Memory B cell (primary cell): ENCODE data around the gene DIP2C.
"Not testable (repeated sequence)": the region's sequence is repeated elsewhere in the genome, so short reads cannot be mapped to it uniquely, and the experiment has no call there.

ENCODE experiments used
- ATAC-seq: fragments of 150-1000 bp; cut with Tn5 transposase; 2 replicates; pipeline ENCODE4 v1.10.0; 2021; ENCODE audit warnings: low read depth, mild to moderate bottlenecking, moderate library complexity
- DNase-seq, 2 donors: peaks; one replicate each; pipeline ENCODE4 v3.0.0; 2022; ENCODE audit warnings: low spot score in 2 of 2
- H3K27ac Mint-ChIP-seq: one replicate; pipeline ENCODE4 v1.8.0; 2022; ENCODE audit warnings: mild to moderate bottlenecking, moderate library complexity, mixed read lengths
- H3K27me3 Mint-ChIP-seq: one replicate; pipeline ENCODE4 v1.8.0; 2022; ENCODE audit warnings: mixed read lengths
- H3K36me3 Mint-ChIP-seq: one replicate; pipeline ENCODE4 v1.8.0; 2022; ENCODE audit warnings: mild to moderate bottlenecking, mixed read lengths
- H3K4me1 Mint-ChIP-seq: one replicate; pipeline ENCODE4 v1.8.0; 2022; ENCODE audit warnings: mixed read lengths
- H3K4me3 Mint-ChIP-seq: one replicate; pipeline ENCODE4 v1.8.0; 2022; ENCODE audit warnings: mild to moderate bottlenecking, moderate library complexity, mixed read lengths
- H3K9me3 Mint-ChIP-seq: one replicate; pipeline ENCODE4 v1.8.0; 2022; ENCODE audit warnings: mixed read lengths

The DIP2C gene

DNA sequence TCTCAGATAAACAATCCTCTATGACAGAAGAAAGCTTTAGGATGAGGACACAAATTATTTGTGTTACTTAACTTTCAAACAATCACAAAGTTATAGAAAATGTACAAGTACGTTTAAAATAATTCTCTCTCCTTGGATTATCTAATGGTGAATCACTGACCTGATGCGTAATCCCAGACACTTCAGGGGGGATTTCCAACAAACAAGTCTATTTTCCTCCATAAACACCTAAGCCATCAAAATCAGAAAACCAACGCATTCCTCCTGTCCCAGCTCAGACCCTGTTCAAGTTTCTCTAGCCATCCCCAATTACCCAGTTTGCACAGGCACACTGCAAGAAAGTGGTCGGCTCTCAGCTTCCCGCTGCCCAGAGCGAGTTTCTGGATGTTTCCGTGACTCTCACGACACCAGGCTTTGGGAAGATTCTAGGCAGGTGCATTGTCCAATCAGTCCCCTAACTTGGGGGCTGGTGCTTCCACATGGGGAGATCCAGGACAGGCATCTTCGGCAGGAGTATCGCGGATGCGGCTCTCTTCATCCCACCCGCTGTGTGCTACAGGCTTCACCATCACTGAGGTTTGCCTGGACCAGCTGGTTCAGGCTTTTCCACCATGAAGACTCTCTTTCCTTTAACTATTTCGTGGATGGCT lies 354.2 kb downstream of the DIP2C start:
- peaks cover 31% of the 10 kb centered on the region for H3K4me1 Mint-ChIP-seq
- no peaks in the 10 kb centered on the region for H3K36me3 Mint-ChIP-seq
- H3K9me3 Mint-ChIP-seq: no peaks in the 10 kb centered on the region
- H3K27me3 Mint-ChIP-seq: no peaks in the 10 kb centered on the region
- DNase-seq: no peak
- H3K4me3 Mint-ChIP-seq: no peak overlapping the region
- ATAC-seq: no peak
- no peak overlapping the region for H3K27ac Mint-ChIP-seq

- Mint-ChIP-seq H3K36me3 (no peaks in the 10 kb centered on the region), H3K9me3 (no peaks in the 10 kb centered on the region), H3K27ac (no peak overlapping the region), H3K4me3 (no peak overlapping the region), H3K4me1 (peaks cover 17% of the 10 kb centered on the region), H3K27me3 (peaks cover 4% of the 10 kb centered on the region)
- ATAC-seq (no peak), DNase-seq (no peak)
Measured at GRCh38 chr10:331186-331585, 358.3 kb downstream of the DIP2C start.

GRCh38 chr10:329361-330099 lies 359.9 kb downstream of the DIP2C start:
- no peak for ATAC-seq
- no peaks in the 10 kb centered on the region for H3K36me3 Mint-ChIP-seq
- peaks cover 4% of the 10 kb centered on the region for H3K27me3 Mint-ChIP-seq
- H3K4me3 Mint-ChIP-seq: peak overlapping the region; percentile 65
- peaks cover 25% of the 10 kb centered on the region for H3K4me1 Mint-ChIP-seq
- no peak overlapping the region for H3K27ac Mint-ChIP-seq
- DNase-seq: no peak
- H3K9me3 Mint-ChIP-seq: no peaks in the 10 kb centered on the region

DNA sequence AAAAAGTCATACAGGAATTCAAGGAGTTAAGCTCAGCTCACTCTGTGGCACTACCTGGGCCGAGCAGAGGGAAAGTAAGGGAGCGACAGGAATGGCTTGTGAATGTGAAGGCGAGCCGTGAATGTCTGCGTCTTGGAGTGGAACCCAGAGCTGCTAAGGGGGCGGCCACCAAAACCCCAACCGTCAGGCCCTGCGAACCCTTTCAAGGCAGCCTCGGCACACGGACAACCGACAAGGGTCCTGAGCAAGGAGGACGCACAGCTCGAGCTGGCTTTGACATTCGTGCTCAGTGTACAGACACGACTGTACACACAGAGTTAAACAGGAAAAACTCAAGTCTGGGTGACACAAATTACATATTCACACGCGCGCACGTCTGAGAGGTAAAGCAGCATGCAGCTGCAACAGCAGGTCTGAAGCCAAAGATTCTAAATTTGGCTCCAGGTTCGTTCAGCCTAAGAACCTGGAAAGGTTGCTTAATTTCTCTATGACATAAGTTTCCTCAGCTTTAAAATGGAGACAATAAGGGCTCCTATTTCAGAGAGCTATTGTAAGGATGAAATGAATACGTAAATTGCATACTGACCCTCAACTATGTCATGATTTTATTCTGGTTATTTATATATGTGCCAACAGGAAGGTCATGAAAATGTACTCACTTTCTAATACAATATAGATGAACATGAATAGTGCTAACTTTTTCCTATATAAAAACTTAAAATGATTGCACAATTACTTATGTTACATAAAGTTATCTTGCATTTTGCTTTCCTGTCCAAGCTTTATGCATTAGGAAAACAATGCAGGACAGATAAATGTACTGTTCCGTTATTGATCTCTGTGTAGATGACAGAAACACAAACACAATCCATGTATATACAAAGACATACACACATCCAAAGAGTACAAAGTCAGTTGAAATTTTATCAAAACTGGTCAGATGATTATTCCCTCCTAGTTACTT lies 361.3 kb downstream of the DIP2C start:
- DNase-seq (no peak), ATAC-seq (no peak)
- Mint-ChIP-seq H3K4me3 (no peak overlapping the region), H3K4me1 (peaks cover 24% of the 10 kb centered on the region), H3K9me3 (no peaks in the 10 kb centered on the region), H3K36me3 (no peaks in the 10 kb centered on the region), H3K27ac (no peak overlapping the region), H3K27me3 (peaks cover 4% of the 10 kb centered on the region)

- H3K9me3 Mint-ChIP-seq: no peaks in the 10 kb centered on the region
- DNase-seq (no peak), ATAC-seq (no peak)
- peaks cover 4% of the 10 kb centered on the region for H3K27me3 Mint-ChIP-seq
- no peaks in the 10 kb centered on the region for H3K36me3 Mint-ChIP-seq
- H3K27ac Mint-ChIP-seq: no peak overlapping the region
- no peak overlapping the region for H3K4me3 Mint-ChIP-seq
- peaks cover 18% of the 10 kb centered on the region for H3K4me1 Mint-ChIP-seq
Measured at GRCh38 chr10:326894-327635, 362.4 kb downstream of the DIP2C start.

GRCh38 chr10:326350-326749 lies 363.1 kb downstream of the DIP2C start:
- H3K4me3 Mint-ChIP-seq: no peak overlapping the region
- DNase-seq (no peak), ATAC-seq (no peak)

GRCh38 chr10:325282-325681 lies 364.2 kb downstream of the DIP2C start:
- Mint-ChIP-seq H3K27ac (no peak overlapping the region), H3K4me3 (no peak overlapping the region)

More at GRCh38 chr10:326350-326749, 363.1 kb downstream of the DIP2C start:
- Mint-ChIP-seq H3K27ac (no peak overlapping the region), H3K9me3 (no peaks in the 10 kb centered on the region), H3K4me1 (peaks cover 18% of the 10 kb centered on the region), H3K27me3 (peaks cover 4% of the 10 kb centered on the region), H3K36me3 (no peaks in the 10 kb centered on the region)

DNA sequence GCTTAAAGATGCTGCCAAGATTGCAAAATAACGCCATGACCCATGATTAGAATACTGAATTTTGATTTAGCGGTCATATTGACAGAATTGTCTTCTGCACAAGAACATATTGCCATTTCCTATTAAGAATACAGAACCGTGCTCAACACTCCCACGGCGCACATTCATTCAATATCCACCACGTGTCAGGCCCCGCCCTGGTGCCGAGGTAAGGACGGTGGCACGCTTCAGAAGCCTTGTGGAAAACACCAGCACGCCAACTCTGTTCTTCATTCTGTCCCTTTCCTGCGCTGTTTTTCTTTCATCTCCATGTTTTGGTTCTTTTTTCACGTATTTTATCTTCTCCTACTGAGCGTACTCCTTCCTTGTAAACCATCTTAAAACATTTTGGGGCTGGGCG lies 364.9 kb downstream of the DIP2C start:
- Mint-ChIP-seq H3K27me3 (peaks cover 4% of the 10 kb centered on the region), H3K4me1 (peaks cover 18% of the 10 kb centered on the region), H3K27ac (peak overlapping the region; percentile 32), H3K4me3 (peak overlapping the region; percentile 80), H3K36me3 (no peaks in the 10 kb centered on the region), H3K9me3 (no peaks in the 10 kb centered on the region)
- no peak for DNase-seq
- peak; percentile 59 for ATAC-seq

More at GRCh38 chr10:325282-325681, 364.2 kb downstream of the DIP2C start:
- ATAC-seq: no peak
- Mint-ChIP-seq H3K4me1 (peaks cover 18% of the 10 kb centered on the region), H3K9me3 (no peaks in the 10 kb centered on the region), H3K36me3 (no peaks in the 10 kb centered on the region), H3K27me3 (peaks cover 4% of the 10 kb centered on the region)
- no peak for DNase-seq

DNA sequence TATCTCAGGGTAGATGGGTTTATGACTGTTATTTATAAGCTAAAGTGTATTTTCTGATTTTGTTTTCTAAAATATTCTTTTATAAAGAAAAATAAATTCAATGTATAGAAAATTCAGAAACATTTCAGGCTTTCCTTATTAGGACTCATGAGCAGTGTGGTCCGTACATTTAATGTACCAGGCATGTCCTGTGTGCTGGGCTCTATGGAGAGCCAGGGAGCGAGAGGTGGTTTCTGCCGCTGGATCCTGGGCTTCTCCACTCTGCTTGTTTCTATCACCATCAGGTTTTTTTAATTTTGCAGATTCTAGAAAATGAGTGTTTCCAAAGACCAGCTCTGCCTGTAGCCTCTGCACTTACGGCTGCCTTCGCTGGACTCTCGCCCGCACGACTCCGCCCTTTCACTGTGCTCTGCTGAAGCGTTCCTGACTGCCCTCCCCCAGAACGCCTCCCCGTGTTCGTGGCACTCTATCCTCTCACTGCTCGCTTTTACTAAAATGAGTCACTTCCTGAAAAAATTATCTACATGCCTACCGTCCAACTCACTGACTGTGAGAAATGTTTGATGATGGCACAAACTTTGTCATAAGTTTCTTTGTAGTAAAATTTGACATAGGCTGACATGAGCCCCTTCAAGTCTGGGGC lies 365.7 kb downstream of the DIP2C start:
- Mint-ChIP-seq H3K27me3 (peaks cover 4% of the 10 kb centered on the region), H3K4me3 (peak overlapping the region; percentile 80), H3K9me3 (no peaks in the 10 kb centered on the region), H3K27ac (peak overlapping the region; percentile 33), H3K4me1 (peaks cover 14% of the 10 kb centered on the region), H3K36me3 (no peaks in the 10 kb centered on the region)
- DNase-seq: peak in 1 of 2 donors; percentile 45
- ATAC-seq: peak; percentile 95

DNA sequence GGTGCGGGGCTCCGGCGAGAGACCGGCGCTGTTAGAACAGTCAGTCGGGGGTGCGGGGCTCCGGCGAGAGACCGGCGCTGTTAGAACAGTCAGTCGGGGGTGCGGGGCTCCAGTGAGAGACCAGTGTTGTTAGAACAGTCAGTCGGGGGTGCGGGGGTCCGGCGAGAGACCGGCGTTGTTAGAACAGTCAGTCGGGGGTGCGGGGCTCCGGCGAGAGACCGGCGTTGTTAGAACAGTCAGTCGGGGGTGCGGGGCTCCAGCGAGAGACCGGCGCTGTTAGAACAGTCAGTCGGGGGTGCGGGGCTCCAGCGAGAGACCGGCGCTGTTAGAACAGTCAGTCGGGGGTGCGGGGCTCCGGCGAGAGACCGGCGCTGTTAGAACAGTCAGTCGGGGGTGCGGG lies 366.4 kb downstream of the DIP2C start:
- not testable (repeated sequence) for H3K9me3 Mint-ChIP-seq, H3K36me3 Mint-ChIP-seq, H3K27ac Mint-ChIP-seq, DNase-seq, H3K4me3 Mint-ChIP-seq, H3K27me3 Mint-ChIP-seq, ATAC-seq
- peaks cover 16% of the 10 kb centered on the region for H3K4me1 Mint-ChIP-seq

DNA sequence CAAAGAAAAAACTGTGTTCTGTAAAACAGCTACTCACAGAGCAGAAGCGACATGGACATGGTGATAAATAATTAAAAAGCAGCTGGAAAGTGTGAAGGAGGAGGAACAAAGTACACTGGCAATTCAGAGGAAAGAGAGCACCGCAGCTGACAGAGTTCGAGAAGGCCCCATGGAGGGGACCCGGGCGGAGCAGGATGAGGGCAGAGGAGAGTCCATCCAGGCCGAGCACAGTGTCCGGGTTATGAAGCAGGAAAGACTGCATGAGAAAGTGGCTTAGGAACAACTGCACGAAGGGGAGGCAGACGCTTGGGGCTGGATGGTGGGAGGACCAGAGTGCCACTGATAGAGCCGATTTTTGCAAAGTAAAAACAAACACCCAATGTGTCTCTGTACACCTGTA lies 368.7 kb downstream of the DIP2C start:
- Mint-ChIP-seq H3K4me1 (peaks cover 33% of the 10 kb centered on the region), H3K9me3 (no peaks in the 10 kb centered on the region), H3K27ac (peak overlapping the region; percentile 11), H3K36me3 (no peaks in the 10 kb centered on the region), H3K4me3 (peak overlapping the region; percentile 37), H3K27me3 (no peaks in the 10 kb centered on the region)
- DNase-seq (no peak), ATAC-seq (no peak)

GRCh38 chr10:317926-318325 lies 371.5 kb downstream of the DIP2C start:
- H3K36me3 Mint-ChIP-seq: no peaks in the 10 kb centered on the region
- no peak for ATAC-seq
- no peaks in the 10 kb centered on the region for H3K9me3 Mint-ChIP-seq
- H3K27ac Mint-ChIP-seq: peak overlapping the region; percentile 90
- H3K4me3 Mint-ChIP-seq: peak overlapping the region; percentile 78
- no peaks in the 10 kb centered on the region for H3K27me3 Mint-ChIP-seq
- DNase-seq: no peak
- peaks cover 35% of the 10 kb centered on the region for H3K4me1 Mint-ChIP-seq

DNA sequence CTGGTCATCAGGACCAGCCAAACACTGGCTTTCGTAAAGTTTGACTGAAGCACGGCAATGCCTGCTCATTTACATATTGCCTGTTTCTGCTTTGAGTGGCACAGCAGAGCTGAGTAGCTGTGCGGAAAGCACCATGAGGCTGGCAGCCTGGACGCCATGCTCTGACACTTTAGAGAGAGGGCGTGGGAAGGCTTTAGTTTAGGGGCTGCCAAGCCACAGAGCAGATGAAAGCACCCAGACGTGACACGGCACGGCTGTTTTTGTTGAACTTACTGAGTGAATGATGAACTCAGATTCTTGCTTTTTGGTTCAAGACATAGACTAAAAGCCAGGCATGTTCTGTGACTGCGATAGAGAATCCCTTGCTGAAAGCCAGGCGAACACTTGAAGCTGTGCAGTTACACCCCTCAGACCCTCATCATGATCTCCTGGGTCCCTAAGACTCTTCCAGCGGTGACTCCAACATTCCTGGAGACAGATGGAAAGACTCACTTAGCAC lies 372.1 kb downstream of the DIP2C start:
- peak; percentile 57 to 78 for DNase-seq
- H3K36me3 Mint-ChIP-seq: no peaks in the 10 kb centered on the region
- peaks cover 35% of the 10 kb centered on the region for H3K4me1 Mint-ChIP-seq
- peak overlapping the region; percentile 90 for H3K27ac Mint-ChIP-seq
- H3K4me3 Mint-ChIP-seq: peak overlapping the region; percentile 78
- no peaks in the 10 kb centered on the region for H3K27me3 Mint-ChIP-seq
- ATAC-seq: peak; percentile 100
- H3K9me3 Mint-ChIP-seq: no peaks in the 10 kb centered on the region
